ENCODE data around the gene ZAP70. TPM values are rescaled to one million over a fixed set of nuclear protein-coding genes. Genes with fewer than 3 reads are reported as not detected.

Gene ZAP70
- total RNA-seq, 1 donor from 2014 or later: 0.37 TPM

DNA sequence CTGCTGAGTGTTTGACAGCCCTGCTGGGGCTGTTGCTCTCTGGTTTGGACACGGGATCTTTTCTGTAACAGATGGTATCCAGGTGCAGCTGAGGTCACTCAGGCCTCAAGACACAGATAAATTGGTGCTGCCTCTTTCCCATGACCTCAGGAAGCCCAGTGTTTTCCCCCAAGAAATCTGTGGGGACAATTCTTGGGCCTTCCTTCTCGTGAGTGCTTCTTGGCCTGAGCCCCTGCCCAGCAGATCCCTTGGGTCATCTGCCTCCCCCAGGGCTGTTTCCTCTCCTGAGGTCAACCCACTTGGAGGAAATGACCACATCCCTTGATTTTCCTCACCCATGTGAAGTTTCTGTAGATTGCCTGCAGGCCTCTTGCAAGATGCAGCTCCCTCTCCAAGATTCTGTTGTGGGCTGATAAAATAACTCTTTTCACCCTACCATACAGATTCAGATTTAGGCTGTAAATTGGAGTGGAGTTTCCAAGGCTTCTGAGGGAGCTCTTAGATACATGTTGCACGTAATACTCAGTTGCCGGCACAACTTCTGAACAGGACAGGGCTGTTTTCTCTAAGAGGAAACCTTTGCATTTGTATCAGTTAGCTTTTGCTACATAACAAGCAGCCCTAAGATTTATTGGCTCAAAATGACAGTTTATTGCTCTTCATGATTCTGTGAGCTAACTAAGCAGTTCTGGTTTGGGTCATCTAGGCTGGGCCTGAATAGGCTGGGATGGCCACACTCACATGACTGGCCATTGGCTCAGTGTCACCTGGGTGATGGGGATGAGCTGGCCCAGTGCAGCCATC lies 13.1 kb downstream of the ZAP70 start:
- peaks cover 2% of the 10 kb centered on the region for H3K36me3 Mint-ChIP-seq (ENCODE audit: low read depth)
- H3K27ac Mint-ChIP-seq (ENCODE audit: unreplicated experiment): no peak overlapping the region
- TF ChIP-seq, protein P1, sequence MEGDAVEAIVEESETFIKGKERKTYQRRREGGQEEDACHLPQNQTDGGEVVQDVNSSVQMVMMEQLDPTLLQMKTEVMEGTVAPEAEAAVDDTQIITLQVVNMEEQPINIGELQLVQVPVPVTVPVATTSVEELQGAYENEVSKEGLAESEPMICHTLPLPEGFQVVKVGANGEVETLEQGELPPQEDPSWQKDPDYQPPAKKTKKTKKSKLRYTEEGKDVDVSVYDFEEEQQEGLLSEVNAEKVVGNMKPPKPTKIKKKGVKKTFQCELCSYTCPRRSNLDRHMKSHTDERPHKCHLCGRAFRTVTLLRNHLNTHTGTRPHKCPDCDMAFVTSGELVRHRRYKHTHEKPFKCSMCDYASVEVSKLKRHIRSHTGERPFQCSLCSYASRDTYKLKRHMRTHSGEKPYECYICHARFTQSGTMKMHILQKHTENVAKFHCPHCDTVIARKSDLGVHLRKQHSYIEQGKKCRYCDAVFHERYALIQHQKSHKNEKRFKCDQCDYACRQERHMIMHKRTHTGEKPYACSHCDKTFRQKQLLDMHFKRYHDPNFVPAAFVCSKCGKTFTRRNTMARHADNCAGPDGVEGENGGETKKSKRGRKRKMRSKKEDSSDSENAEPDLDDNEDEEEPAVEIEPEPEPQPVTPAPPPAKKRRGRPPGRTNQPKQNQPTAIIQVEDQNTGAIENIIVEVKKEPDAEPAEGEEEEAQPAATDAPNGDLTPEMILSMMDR (IDR thresholded peaks at IDR 0.05): no peak
- peak; percentile 18 for DNase-seq (ENCODE audit: low spot score)
- H3K4me1 Mint-ChIP-seq (ENCODE audit: low read depth): peaks cover 5% of the 10 kb centered on the region
- peaks cover 4% of the 10 kb centered on the region for H3K9me3 Mint-ChIP-seq (ENCODE audit: low read depth)
- no peak overlapping the region for H3K4me3 Mint-ChIP-seq (ENCODE audit: unreplicated experiment)
- H3K27me3 Mint-ChIP-seq (ENCODE audit: low read depth): no peaks in the 10 kb centered on the region

DNA sequence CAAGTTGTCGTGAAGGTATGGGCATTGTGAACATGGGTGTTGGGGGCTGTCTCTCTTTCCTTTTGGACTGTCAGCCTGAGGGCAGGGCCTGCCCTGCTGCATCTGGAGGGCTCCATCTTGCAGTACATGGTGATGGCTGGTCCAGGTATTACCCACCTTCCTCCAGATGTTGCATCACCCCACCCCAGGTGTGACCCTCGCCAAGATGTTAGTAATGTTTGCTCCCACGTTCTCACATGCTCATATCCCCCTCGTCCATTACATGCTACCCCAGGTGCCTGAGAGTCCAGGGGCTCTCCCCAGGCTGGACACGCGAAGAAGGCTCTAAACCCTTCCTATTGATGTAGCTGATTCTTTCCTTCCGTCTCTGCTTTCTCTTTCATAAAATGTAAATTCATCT lies 13.9 kb downstream of the ZAP70 start:
- peaks cover 2% of the 10 kb centered on the region for H3K36me3 Mint-ChIP-seq (ENCODE audit: low read depth)
- no peaks in the 10 kb centered on the region for H3K27me3 Mint-ChIP-seq (ENCODE audit: low read depth)
- TF ChIP-seq, protein P1 (IDR thresholded peaks at IDR 0.05): no peak
- peaks cover 5% of the 10 kb centered on the region for H3K4me1 Mint-ChIP-seq (ENCODE audit: low read depth)
- peak; percentile 32 for DNase-seq (ENCODE audit: low spot score)
- H3K9me3 Mint-ChIP-seq (ENCODE audit: low read depth): peaks cover 4% of the 10 kb centered on the region
- no peak overlapping the region for H3K4me3 Mint-ChIP-seq (ENCODE audit: unreplicated experiment)
- H3K27ac Mint-ChIP-seq (ENCODE audit: unreplicated experiment): no peak overlapping the region

DNA sequence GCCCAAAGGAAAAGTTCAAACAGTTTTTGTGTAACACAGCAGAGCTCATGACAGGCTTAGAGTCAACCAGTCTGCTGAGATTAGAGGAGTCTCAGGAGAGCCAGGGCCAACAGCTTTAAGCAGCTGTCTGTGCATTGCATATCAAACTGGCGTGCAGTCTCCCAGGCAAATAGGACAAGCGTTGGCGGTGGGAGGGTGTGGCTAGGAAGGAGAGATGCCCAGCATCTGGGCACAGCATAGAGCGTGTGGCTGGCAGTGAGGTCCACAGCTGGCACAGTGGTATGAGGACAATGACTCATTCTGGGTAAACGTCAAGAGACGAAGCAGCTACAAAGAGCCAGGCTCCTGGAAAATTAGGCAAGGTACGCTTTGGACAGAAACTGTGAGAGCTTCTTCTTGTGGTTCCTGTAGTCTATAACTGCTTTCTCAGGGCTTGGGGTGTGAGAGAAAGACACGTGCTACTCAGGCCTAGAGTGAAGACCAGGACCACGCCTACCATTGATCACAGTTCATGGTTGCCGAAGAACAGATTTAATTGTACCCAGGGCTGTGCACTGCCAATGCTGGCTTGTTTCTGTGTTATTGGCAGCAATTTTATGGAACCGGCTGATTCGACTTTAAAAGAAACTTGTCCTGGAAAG lies 14.8 kb downstream of the ZAP70 start:
- Mint-ChIP-seq H3K4me3 (ENCODE audit: unreplicated experiment) (no peak overlapping the region), H3K27ac (ENCODE audit: unreplicated experiment) (no peak overlapping the region), H3K36me3 (ENCODE audit: low read depth) (peaks cover 2% of the 10 kb centered on the region), H3K4me1 (ENCODE audit: low read depth) (peaks cover 5% of the 10 kb centered on the region), H3K27me3 (ENCODE audit: low read depth) (no peaks in the 10 kb centered on the region), H3K9me3 (ENCODE audit: low read depth) (peaks cover 4% of the 10 kb centered on the region)
- TF ChIP-seq, protein P1 (IDR thresholded peaks at IDR 0.05): no peak
- DNase-seq (ENCODE audit: low spot score): peak; percentile 41

DNA sequence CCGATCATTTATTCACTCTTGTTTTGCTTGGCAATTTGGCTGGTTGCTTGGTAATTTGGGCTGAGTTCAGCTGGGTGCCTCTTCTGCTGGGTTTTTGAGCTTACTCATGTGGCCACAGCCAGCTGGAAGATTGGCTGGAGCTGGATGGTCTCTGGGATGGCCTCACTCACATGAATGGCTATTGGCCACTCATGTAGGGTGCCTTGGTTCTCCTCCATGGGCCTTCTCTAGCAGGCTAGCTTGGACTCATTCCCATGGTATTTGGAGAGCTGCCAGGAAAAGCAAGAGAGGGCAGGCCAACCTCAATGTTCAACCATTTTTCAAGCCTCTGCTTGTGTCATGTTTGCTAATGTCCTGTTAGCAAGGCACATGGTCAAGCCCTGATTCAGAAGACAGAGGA lies 16.9 kb downstream of the ZAP70 start:
- no peak overlapping the region for H3K27ac Mint-ChIP-seq (ENCODE audit: unreplicated experiment)
- no peak for DNase-seq (ENCODE audit: low spot score)
- H3K4me3 Mint-ChIP-seq (ENCODE audit: unreplicated experiment): no peak overlapping the region
- peaks cover 5% of the 10 kb centered on the region for H3K4me1 Mint-ChIP-seq (ENCODE audit: low read depth)
- H3K9me3 Mint-ChIP-seq (ENCODE audit: low read depth): peaks cover 4% of the 10 kb centered on the region
- no peaks in the 10 kb centered on the region for H3K27me3 Mint-ChIP-seq (ENCODE audit: low read depth)
- H3K36me3 Mint-ChIP-seq (ENCODE audit: low read depth): peaks cover 2% of the 10 kb centered on the region
- TF ChIP-seq, protein P1 (IDR thresholded peaks at IDR 0.05): no peak

DNA sequence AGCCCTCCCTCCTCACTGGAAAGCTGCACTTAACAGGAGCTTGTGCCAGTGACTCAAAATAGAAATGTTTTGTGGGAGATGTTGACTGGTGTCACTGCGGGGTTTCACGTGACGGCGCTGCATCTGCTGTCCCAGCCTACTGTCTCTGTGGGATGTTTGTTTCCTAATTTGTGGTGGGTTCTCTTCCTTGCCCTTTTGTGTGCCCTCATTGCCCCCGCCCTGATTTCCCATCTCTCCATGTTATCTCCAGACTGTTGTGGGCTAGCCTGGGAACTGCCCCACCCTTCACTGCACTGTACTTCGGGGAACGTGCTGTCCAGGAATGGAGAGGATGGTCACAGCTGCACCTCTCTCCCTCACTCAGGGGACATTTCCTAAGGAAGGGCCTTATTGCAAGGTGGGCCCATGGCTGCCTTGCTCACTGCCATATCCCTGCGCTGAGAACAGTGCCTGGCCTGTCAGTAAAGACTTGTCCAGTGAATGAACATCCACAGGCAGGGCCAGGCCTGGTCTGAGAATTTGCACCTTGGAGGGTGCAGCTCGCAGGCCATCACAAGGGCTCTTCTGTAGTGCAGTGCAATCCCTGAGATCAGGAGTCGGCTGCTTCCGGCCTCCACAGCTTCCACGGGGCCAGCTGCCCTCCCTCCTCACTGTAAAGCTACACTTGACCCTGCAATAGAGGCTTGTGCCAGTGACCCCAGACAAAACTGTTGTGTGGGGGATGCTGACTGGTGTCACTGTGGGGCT lies 18.1 kb downstream of the ZAP70 start:
- Mint-ChIP-seq H3K27ac (ENCODE audit: unreplicated experiment) (no peak overlapping the region), H3K4me1 (ENCODE audit: low read depth) (peaks cover 5% of the 10 kb centered on the region), H3K4me3 (ENCODE audit: unreplicated experiment) (no peak overlapping the region), H3K9me3 (ENCODE audit: low read depth) (peaks cover 4% of the 10 kb centered on the region), H3K36me3 (ENCODE audit: low read depth) (peaks cover 2% of the 10 kb centered on the region), H3K27me3 (ENCODE audit: low read depth) (no peaks in the 10 kb centered on the region)
- TF ChIP-seq, protein P1 (IDR thresholded peaks at IDR 0.05): no peak
- no peak for DNase-seq (ENCODE audit: low spot score)
